Thoracic aorta (tissue), 2 donors: Measurements from ENCODE around the gene ABCF1. TPM values are rescaled to one million over a fixed set of nuclear protein-coding genes. Genes with fewer than 3 reads are reported as not detected.
A peak's percentile ranks its signal among the peaks of the same experiment; 100 is the strongest.

ENCODE experiments used
- ATAC-seq: fragments of 150-250 bp; one replicate; pipeline ENCODE4 v1.8.0; 2017; ENCODE audit warnings: low read depth; ENCODE audit not compliant: insufficient number of reproducible peaks, low FRiP score
- DNase-seq: peaks from one replicate; pipeline ENCODE4 v3.0.0-alpha.2; 2020; ENCODE audit warnings: low spot score
- H3K27ac ChIP-seq, 2 donors: fragments of 200-600 bp; sonication (generic); 1 replicate in 1 of 2; 2 replicates in 1 of 2; pipeline ENCODE4 v1.5.1; 2016; ENCODE audit warnings: mild to moderate bottlenecking in 2 of 2, moderate library complexity in 2 of 2
- H3K27me3 ChIP-seq: fragments of 200-600 bp; sonication (generic); replicated peaks from 2 replicates; pipeline ENCODE4 v1.6.0; 2016; ENCODE audit warnings: mild to moderate bottlenecking; ENCODE audit not compliant: insufficient read depth
- H3K36me3 ChIP-seq: fragments of 200-600 bp; sonication (generic); one replicate; pipeline ENCODE4 v1.5.1; 2016
- H3K4me1 ChIP-seq, 2 donors: fragments of 200-600 bp; sonication (generic); 1 replicate in 1 of 2; 2 replicates in 1 of 2; pipeline versions ENCODE4 v1.5.1 to v1.6.0; 2016; ENCODE audit warnings: low read depth in 2 of 2, mild to moderate bottlenecking in 1 of 2; ENCODE audit not compliant: control insufficient read depth in 1 of 2
- H3K4me3 ChIP-seq: fragments of 200-600 bp; sonication (generic); 2 replicates; pipeline ENCODE4 v1.5.1; 2016; ENCODE audit warnings: mild to moderate bottlenecking
- H3K9me3 ChIP-seq: fragments of 200-600 bp; sonication (generic); 2 replicates; pipeline ENCODE4 v1.5.1; 2016
- total RNA-seq, 2 donors: library from RNA; depleted of rRNA; stranded (reverse); fragments of >200 nt; gene quantifications; one replicate each; pipeline versions ENCODE4 v1.1.0 to v1.2.3, GENCODE V29; 2016
- TF ChIP-seq, protein P1 (sequence below): fragments of 200-600 bp; sonication (generic); IDR thresholded peaks from one replicate; pipeline ENCODE4 v1.5.1; 2019; ENCODE audit warnings: antibody characterized with exemption

The ABCF1 gene
- total RNA-seq, 2 donors from 2014 or later = 24.2 to 52.1 TPM

DNA sequence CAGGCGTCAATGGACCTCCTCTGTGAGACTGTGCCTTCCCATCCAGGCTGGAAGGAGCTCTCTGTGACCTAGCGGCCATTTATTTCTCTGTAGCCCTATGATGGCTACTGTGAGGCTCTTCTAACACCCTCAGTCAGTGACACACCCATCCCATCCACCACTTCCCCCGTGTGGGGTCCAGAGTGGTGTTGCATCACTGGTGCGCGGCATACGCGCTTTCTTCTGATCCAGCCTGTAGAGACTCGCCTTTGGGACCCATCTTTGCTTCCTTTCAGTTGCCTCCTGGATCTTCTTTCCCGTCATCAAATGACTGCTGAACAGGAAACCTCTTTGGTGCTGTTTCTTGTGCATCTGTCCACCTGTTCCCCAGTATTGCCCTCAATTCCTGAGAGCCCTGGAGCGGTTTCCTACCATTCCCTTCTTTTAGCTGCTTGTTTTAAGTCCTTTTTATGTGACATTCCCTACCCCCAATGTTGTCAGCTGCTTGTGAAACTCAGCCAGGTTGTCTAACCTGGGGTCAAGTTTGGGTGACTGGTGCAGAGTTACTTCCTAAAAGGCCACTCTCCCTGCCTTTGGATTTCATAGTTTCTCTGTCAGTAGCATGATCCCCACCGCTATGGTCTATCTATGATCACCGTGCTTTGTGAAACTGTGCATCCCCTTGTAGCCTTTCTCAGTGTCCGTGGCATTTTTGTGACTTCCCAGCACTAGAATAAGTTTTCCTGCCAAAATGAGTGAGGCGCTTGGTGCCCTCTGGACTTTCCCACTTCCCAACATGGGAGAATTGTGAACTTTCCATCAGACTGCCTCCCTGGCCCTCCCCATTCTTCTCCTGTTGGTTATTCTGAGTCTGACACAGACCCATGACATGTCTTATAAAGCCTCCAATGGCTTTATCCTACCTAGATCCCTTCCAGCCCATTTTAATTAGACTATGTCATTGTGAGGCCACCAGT is 8.5 kb upstream of the ABCF1 start:
- ATAC-seq (no peak), DNase-seq (no peak)
- Histone ChIP-seq H3K27ac (no peak overlapping the region), H3K36me3 (peaks cover 6% of the 10 kb centered on the region), H3K9me3 (no peaks in the 10 kb centered on the region), H3K4me3 (no peak overlapping the region), H3K4me1 (peaks cover 7 to 9% of the 10 kb centered on the region in 2 donors), H3K27me3 (no peaks in the 10 kb centered on the region)
- TF ChIP-seq, protein P1, sequence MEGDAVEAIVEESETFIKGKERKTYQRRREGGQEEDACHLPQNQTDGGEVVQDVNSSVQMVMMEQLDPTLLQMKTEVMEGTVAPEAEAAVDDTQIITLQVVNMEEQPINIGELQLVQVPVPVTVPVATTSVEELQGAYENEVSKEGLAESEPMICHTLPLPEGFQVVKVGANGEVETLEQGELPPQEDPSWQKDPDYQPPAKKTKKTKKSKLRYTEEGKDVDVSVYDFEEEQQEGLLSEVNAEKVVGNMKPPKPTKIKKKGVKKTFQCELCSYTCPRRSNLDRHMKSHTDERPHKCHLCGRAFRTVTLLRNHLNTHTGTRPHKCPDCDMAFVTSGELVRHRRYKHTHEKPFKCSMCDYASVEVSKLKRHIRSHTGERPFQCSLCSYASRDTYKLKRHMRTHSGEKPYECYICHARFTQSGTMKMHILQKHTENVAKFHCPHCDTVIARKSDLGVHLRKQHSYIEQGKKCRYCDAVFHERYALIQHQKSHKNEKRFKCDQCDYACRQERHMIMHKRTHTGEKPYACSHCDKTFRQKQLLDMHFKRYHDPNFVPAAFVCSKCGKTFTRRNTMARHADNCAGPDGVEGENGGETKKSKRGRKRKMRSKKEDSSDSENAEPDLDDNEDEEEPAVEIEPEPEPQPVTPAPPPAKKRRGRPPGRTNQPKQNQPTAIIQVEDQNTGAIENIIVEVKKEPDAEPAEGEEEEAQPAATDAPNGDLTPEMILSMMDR = no peak

DNA sequence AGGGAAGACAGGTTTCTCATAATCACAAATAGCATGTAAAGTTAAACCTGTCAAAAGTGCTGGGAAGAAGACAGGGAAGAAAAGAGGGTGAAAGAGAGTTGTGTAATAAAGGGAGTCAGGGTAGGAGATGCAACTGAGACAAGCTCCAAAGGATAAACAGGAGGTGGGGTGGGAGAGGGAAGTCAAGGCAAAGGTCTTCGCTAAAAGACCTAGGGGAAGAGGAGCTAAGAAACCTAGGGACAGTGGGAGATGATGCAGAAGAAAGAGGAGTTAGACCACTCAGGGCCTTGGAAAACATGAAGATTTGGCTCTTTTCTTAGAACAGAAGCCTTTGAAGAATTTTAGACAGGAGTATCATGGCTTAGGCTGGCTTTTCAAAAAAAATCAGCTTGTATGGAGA is 7.1 kb upstream of the ABCF1 start:
- Histone ChIP-seq H3K4me3 (no peak overlapping the region), H3K4me1 (no peaks in the 10 kb centered on the region), H3K27me3 (no peaks in the 10 kb centered on the region), H3K27ac (no peak overlapping the region), H3K36me3 (peaks cover 6% of the 10 kb centered on the region), H3K9me3 (no peaks in the 10 kb centered on the region)
- DNase-seq (no peak), ATAC-seq (no peak)
- TF ChIP-seq, protein P1 = no peak

DNA sequence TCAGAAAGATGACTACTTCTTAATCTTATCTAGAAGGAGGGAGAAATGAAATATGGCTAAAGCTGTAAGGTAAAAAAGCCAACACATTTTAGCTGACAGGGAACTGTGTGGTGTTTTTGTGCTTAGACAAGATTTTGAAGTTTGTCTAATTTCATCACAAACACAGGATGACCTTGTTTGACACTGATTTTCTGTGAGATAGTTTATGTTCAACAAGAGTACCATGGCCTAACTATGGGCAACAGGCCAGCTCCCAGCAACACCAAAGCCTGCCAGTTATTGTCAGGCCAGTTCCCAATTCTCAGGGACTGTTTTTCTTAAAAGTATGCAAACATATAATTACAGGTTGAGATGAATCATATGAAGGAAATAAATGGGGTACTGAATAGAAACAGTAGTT is 5.5 kb upstream of the ABCF1 start:
- H3K4me1 ChIP-seq = peaks cover 4 to 8% of the 10 kb centered on the region in 2 donors
- no peak overlapping the region for H3K27ac ChIP-seq
- H3K27me3 ChIP-seq = no peaks in the 10 kb centered on the region
- H3K4me3 ChIP-seq = no peak overlapping the region
- H3K9me3 ChIP-seq = no peaks in the 10 kb centered on the region
- DNase-seq = no peak
- peaks cover 6% of the 10 kb centered on the region for H3K36me3 ChIP-seq
- no peak for ATAC-seq
- TF ChIP-seq, protein P1 = no peak

DNA sequence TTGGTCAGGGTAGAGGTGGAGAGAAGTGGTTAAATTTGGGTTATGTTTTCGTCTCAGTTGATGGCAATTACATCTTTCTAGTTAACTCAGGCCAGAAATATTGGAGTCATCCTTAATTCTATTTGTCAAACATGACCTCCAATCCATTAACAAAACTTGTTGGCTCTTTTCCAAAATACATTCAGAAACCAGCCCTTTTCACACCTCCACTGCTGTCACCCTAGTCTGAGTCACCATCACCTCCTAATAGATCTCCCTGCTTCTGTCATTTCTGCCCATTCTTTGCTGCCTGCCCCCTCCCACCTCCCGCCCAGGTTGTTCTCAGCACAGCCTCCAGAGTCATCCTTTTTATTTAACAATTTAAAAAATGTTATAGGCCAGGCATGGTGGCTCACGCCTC is 3.0 kb upstream of the ABCF1 start:
- Histone ChIP-seq H3K4me1 (peaks cover 11 to 21% of the 10 kb centered on the region in 2 donors), H3K4me3 (no peak overlapping the region), H3K9me3 (no peaks in the 10 kb centered on the region), H3K27ac (no peak overlapping the region), H3K27me3 (no peaks in the 10 kb centered on the region), H3K36me3 (no peaks in the 10 kb centered on the region)
- no peak for ATAC-seq
- DNase-seq = no peak
- TF ChIP-seq, protein P1 = no peak

DNA sequence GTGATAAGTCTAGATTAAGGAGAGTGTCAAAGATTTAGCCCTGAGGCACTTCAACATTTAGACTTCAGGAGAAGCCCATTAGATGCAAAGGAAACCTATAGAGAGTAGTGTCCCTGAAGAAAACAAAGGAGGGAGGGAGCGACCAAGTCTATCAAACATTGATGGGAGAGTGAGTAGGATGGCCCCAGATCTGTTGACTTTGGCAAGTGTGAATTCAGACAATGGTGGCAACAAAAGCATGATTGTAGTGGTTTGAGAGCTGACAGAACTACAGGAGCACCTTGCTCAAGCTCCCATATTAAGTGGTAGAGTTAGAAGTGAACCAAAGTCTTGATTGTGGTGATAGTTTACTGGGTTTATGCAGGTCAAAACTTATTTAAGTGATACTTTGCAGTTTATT is 979 bp upstream of the ABCF1 start:
- ATAC-seq = no peak
- Histone ChIP-seq H3K4me1 (peaks cover 11 to 29% of the 10 kb centered on the region in 2 donors), H3K9me3 (no peaks in the 10 kb centered on the region), H3K27me3 (no peaks in the 10 kb centered on the region), H3K27ac (peak overlapping the region; percentile 84 to 93), H3K36me3 (no peaks in the 10 kb centered on the region), H3K4me3 (peak overlapping the region; percentile 89)
- TF ChIP-seq, protein P1 = no peak
- no peak for DNase-seq
